Stimulated activated CD8-positive, alpha-beta memory T cell treated with anti-CD3 and anti-CD28 coated beads, Interleukin-15, amount 100 ng/mL, for 1 hour (primary cell): ENCODE measurements around the gene AOPEP.
"Not testable (repeated sequence)": the region's sequence is repeated elsewhere in the genome, so short reads cannot be mapped to it uniquely, and the experiment has no call there.

Experiments used
- DNase-seq: peaks from one replicate; pipeline ENCODE4 v3.0.0-alpha.2; 2020; ENCODE audit warnings: low read depth

Gene AOPEP

DNA sequence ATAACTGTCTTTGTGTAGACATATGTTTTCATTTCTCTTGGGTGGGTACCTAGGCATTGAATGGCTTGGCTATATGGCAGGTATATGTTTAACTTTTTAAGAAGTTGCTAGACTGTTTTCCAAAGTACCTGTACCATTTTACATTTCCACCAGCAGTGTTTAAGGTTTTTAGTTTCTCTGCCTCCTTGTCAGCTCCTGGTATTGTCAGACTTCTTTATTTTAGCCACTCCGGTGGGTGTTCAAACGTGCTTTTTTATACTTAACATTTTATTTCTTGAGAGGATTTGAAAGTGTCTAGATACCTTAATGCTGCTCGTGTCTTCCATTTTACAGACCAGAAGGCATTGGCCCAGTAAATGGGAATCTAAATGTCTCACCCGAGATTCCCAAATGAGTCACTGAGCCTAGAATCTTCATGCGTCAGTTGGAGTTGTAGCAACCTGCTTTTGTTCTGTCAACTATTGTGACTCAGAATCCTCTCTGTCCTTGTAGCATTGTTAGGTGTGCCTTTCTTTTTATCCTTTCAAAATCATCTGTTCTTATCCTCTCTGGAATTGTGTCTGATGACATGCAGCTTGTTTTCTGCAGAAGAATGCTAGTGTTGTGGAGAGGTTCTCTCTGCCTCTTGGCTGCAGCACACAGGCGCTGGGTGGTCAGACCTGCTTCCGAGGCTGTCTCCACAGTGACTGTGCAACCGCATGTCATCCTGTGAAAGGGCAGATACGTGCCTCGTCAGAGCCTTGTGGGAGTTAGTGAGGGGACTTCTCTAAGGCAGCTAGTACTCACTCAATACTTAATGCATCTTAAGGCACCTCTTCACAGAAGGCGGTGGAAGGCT, 291.8 kb downstream of the AOPEP start:
- DNase-seq = no peak

DNA sequence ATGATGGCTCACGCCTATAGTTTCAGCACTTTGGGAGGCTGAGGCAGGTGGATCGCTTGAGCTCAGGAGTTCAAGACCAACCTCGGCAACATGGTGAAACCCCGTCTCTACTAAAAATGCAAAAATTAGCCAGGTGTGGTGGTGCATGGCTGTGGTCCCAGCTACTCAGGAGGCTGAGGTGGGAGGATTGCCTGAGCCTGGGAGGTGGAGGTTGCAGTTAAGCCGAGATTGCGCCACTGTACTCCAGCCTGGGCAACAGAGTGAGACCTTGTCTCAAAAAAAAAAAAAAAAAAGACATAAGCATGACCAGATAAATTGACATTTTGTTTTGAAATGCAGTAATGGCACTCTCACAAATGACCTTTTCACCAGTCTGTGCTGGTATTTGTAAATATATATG, 294.1 kb downstream of the AOPEP start:
- DNase-seq = not testable (repeated sequence)

DNA sequence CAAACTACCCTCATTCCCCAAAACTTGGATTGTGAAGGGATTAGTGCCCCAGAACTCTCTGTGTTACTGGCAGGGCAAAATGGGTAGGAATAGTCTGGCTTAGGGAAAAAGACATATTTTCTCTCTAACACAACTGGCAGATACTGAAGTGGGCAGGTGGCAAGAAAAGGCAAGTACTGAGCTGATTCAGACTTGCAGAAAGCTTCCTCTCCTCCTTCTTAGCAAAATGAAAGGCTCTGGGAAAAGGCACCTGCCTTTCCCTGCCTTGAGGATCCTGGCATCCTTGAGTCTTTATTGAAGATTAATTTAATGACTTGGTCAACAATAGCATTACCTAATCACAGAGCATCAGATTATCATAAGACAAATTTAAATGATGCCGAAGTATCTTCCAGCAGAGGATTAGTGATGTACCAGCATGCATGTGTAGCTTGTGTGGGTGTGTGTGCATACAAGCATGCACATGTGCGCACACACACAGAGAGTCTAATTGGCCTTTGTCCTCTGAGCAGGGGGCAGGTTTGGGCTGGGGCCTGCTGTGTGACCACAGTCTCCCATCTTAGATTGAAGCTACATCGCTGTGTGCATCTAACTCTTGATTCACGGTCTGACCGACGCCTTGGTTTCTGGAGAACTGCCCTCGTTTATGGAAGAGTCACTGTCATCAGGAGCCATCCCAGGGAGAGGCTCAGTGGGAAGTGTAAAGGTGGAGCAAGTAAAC, 294.8 kb downstream of the AOPEP start:
- DNase-seq = no peak

DNA sequence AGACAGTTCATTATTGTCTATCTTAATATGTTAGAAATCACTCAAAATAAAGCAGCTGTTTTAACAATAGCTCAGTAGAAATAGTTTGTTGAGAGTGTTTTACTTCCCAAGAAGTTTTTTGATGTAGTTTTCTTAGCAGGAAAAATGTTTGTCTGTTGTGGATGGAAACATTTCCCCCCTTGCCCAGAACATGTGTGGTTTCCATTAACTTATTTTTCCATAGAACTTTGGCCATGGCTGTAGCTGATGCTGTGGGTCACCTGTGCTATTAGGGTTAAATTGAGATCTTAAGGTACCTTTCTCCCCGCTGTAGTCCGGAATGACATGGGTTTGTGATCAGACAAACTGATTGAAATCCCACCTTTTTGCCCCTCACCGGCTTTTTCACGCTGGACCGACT, 296.2 kb downstream of the AOPEP start:
- DNase-seq = no peak

DNA sequence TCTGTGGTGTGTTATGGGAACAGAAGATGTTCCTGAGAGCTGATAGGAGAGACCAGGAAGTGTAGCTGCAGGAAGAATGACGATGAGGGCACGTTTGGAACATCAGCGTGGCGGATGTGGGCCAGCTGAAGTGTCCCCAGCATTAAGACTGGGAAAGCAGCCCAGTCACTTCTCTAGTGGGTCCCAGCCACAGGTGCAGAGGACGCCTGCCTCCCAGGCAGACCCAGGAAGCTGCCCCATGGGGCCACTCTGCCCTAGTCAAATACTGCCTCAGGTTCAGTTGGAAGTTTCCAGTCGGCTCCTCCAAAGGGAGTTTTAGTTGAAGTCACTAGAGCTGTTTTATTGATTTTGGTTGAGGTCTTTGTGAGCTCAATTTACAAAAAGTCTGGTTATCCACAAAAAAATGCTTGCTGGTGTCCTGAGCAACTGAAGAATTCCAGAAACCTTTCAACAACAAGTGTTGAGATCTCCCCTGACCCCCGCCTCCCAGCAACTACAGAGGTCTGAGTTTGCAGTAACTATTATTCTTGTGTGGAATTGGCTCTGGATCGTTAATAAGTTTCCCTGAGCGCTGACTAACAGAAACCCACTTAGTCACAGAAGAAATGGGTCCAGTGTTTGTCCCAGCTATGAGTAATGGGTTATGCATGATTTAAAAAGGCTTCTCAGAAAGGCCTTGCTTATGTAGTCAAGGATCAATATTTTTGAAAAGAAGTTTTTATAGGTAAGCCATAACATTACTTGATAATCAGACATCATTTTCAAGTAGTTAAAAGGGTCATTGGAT, 296.9 kb downstream of the AOPEP start:
- no peak for DNase-seq

DNA sequence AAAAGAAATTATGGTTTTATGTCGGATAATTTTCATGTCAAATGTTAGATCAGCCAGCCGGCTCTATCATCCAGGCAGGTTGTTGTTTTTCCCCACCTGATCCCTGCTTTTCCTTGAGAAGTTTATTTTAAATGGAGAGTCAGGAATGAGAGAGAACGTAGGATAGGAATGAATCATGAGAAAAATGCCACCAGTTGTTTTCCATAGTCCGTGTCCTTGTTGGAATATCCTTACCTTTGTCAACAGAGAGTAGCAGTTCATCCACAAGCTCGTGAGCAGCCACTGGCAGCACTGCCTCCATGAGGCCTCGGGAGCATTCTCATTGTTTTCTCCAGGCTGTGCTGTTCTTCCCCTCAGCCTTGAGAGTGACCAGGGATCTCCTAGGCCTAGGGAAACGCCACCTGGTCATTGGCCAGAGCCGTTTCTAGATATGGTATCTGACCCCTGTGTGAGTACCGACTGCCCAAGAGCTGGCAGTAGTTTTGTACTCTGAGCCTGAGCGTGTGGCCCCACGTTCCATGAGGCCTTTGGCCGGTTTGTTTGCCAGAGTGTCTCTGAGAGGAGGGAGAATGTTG, 297.7 kb downstream of the AOPEP start:
- DNase-seq = no peak

DNA sequence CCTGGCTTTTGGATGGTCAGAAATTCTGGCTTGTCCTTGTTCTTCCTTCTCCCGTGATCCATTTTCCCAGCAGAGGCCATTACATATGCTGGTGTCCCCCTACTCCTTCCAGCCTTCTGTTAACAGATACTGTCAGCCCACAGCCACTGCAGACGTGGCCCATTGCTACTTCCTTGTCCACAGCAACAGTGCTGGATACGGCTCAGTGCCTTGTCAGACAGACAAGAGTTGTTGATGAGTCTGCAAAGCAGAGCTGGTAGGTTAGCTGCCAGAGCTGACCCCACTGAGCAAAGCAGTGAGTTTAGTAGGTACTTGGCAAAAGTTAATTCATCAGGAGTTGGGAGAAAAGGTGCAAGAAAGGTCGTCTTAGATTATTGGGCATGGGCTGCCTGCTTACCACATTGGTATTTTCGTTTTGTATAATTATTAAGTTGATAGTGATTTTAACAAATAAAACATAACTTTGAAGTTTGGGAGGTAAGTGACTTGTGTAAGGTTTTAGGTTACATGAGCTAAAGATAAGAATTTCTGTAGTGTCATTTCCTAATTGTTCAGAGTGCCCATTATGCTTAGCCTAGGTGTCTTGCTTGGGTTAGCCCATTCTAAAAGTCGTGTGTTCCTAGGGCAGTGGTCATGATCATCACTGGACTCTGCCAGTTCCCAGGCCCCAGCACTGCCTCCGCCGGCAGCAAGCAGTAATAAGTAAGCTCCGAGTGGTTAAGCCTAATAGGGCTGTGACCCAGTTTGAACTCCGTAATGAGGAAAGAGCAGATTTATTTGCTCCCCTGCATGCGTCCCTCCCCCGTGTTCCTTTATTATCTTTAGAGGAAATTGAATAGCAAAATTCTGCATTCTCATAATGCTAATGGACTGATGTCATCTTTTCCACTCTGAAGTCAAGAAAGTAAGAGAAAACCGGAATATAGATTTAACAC, 299.0 kb downstream of the AOPEP start:
- no peak for DNase-seq

DNA sequence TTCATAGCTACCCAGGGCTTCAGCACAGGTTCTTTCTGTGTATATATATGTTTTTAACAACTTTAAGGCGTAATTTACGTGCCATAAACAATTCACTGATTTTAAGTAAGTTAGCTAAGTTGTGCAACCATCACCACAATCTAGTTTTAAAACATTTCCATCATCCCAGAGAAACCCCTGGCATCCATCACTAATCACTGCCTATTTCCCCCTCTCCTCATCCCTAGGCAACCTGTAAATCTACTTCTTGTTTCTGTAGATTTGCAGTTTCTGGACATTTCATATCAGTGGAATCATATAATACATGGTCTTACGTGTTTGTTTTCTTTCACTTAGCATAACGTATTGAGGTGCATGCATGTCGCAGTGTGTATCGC, 299.6 kb downstream of the AOPEP start:
- no peak for DNase-seq

DNA sequence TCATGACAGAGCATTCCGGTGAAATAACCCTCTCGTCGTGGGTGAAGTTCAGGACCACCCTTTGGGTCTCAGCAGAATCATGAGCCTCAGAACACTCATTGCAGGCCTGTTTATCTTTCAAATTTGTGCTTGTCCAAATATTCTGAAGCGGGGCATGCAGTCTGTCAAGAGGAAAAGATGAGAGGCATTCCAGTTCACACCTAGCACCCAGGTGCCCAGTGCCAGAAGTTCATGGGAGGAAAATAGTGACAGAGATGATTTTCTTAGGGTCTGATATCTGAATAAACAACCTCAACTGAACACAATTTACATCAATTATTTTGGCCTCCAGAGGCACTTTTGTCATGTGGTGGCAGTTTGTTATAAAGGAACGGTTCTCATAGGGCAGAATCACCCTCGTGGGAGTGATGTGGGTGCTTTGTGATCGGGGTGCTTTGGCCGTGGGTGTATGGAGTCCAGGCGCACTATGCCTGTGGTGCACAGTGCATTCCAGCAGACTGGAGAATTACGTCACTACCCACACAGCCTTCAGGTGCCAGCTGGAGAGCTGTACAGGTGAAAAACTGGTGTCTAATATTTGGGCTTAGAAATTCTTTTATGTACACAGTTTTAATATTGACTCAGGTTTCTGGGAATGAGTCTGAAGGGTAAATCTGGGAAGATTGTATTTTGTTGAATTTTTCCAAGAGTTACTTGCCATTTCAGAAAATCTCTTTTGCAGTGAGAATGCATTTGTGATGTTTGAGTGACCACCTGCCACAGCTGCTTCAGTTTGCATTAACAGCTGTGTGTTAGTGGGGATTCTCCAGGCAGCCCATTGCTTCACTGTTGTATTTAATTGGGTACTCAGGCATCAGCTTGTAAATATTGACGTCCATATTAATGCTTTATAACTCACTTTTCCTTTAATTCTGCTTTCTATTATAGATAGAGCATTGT, 301.7 kb downstream of the AOPEP start:
- DNase-seq = no peak

DNA sequence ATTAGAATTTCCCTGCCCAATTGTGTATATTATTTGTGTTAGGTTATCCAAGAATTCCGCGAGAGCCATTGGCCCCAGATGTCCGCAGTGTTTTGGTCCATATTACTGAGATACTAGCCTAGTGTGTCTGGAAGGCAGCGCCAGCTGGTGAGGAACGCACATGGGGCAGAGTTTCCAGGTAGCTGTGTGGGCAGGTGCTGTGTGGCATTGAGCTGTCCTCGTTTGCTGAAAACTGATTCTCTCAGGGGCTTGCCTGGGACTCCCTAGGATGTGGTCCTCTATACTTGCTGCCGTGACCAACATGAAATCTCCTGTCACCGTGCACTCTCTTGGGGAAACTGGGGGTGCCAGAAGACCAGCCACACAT, 302.3 kb downstream of the AOPEP start:
- DNase-seq = no peak

DNA sequence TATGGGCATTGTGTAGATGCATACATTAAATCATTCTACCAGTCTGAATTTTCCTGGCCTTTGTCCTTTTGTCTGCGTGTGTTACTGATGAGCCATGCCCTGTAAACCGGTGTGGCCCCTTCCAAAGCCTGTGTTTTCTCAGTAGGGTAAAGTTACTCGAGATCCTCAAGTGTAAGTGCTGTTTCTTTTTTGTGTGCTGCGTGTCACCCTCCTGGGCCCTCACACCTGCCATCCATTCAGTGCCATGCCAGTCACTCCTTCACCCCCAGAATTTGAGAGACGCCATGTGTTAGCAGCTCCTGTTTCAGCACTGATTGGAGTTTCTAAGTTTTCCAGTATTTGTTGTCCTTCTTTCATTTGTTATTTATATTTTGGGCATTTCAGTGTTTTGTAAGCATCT, 302.8 kb downstream of the AOPEP start:
- DNase-seq = no peak

DNA sequence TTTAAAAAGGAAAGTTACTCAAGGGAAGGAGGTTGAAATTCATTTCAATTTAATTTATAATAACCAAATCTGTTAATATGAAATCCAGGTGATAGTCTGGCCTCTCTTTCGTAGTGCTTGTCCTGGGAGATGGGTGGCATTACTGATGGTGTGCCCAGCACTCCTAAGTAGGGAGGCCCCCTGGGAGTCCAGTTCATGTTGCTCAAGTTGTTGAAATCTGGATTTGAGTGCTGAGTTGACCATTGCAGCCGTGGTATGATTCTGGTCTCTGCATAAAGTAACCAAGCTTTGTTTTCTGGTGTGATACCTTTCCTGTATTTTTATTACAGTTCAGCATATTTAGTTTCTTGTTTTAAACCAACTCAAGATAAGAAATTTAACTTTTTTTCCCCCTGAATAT, 303.2 kb downstream of the AOPEP start:
- no peak for DNase-seq

DNA sequence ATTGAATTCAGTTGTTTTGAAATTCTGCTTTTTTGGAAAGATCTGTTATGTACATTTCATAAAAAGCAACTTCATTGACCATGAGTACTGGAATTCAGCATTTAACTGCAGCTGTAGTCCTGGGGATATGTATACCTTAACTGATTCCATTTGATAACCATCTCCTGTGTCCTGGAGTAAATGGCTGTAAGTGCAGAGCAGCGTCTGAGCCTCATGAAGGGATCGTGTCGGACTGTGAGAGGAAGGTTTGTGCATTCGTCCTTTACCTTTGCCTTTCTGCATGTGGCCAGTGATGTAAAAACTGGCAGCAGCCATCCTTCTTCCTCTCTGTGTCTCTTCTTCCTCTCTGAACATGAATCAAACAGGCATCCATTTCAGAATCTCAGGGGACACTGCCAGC, 303.8 kb downstream of the AOPEP start:
- no peak for DNase-seq

DNA sequence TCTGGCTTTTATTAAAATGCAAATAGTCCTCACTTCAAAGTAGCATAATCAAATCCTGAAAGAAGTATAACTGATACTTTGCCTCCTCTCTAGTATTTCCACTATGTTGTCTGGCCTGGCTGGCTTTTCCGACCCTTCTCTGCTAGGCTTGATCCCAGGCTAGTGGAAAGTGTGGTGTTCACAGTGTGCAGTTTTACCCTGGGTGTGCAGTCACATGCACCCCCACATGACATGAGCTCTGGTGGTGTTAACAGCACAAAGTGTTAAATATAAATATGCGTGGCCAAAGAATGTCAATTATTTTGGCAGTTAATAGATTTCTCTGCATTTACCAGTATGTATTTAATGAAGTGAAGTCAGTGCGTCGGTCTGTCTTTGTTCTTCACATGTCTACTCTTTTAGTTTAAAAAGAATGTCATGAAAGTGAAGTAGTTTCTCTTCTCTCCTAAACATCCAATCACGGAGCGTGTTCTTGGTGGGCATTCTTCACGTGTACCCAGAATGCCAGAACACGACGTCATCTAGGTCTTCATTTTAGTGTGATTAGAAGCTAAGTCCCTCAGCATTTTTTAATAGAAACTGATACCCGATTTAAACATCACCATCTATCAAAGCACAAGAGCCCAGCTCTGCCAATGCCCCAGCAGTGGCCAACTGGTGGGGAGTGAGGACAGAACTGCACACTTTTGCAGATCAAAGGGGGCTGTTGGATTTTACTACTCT, 304.6 kb downstream of the AOPEP start:
- no peak for DNase-seq

DNA sequence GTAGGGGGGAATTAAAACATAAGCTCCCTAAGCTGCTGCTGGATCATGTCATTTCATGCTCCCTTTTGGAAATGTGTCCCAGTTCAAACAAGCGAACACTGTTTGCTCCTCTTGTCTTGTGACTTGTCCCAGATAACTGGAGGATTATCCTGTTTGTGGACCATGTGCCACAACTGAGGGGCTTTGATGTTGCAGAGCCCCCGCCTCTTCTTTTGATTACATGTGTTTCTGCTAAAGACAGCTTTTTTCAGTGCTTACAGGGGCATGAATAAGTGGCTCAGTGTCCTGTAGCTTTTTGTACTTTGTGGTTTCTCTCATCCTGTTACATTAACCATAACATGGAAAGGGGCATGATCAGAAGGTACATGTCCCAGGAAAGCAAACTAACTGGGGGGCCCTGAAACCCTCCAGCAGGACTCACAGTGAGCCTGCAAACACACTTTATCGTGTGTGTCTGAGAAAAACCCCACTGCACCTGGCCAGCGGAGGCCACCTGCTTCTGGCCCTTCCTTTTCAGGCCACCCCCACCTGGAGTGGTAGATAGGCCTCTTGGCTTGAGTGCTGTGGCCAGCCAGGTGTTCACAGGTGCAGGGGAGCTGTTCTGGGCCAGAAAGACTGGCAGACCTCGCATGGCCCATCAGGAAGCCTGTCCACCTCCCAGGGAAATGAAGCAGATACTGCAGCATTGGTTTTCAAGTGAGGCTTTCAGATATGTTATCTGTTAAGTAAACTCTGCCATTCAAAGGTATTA, 305.4 kb downstream of the AOPEP start:
- DNase-seq = no peak

DNA sequence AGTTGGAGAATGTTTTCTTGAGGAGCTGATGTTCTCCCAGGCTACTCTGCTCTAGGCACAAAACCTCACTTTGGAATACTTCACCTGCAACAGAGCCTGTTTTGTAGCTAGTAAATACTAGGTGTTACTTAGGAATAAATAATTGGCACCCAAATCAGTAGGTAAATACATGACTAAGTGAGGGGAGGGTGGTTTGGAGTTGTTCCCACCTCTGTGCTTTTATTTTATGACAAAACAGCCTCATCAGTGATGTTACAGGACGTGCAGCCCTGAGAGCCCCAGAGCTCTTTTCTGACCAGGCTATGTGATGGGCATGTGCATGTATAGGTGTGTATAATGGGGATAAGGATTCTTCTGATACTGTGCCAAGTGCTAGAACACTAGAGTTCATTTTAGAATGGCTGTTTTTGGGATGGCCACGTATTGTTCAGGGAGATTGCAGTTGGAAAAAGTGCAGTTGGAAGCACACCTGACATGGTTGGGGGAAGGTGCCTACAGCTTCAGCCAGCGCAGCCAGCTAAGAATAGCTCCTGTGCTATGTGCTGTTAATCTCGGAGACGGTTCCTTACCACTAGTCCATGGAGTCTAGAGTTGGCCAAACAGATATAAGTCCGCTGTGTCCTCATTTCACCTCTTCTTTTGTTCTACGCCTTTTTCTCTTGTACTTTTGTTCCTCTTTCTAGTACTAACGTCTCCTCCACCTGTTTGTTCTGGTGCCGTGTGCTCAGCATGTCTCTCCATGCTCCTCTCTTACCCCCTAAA, 306.3 kb downstream of the AOPEP start:
- no peak for DNase-seq

DNA sequence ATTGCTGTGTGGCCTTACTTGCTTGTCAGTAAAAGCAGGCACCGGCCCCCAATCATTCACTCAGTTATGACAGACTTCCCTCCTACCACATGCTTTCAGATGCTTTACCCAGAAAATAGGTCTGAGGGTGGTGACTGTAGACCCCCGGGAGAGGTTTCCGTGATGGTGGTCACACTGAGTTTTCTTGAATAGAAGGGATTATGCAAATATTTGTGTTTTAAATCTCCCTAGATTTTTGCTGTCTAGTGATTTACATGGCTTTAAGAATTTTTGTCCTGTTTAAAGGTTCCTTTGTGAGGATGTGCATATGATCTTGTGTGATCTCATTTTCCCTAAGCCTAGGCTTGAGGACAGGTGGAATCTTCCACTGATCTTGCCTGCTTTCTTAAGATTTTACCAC, 309.3 kb downstream of the AOPEP start:
- no peak for DNase-seq

DNA sequence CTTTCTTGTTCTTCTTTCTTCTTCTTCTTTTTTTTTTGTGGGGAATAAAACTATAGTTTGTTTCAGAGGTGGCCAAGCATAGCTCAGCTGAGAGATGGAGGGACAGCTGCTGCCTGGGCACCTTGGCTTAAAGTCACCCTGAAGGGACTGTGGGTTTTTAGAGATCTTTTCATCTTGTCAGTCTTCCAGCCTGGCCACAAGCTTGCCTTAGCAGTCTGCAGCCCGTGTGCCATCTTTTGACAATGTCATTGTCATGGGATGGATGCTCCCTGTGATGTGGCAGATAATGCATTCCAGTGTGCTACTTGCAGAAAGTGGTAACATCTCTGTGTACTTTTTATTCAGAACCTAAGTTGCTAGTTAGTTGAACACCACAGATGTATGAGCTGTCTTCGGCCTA, 310.2 kb downstream of the AOPEP start:
- DNase-seq = no peak
